ENCODE measurements around the gene SMURF1.
"Not testable (repeated sequence)": the region's sequence is repeated elsewhere in the genome, so short reads cannot be mapped to it uniquely, and the experiment has no call there.

SMURF1 gene

DNA sequence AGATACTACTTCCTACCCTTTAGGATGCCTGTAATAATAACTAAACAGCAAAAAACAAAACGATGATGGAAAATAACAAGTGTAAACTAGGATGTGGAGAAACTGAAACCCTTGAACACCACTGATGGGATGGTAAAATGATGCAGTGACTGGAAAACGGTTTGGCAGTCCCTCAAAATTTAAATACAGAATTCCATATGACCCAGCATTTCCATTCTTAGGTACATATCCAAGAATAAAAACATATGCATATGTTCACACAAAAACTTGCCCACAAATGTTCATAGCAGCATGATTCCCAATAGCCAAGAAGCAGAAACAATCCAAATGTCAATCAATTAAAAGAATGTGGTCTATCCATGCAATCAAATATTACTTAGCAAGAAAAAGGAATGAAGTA lies 25.8 kb downstream of the SMURF1 start:
- no peak for DNase-seq

DNA sequence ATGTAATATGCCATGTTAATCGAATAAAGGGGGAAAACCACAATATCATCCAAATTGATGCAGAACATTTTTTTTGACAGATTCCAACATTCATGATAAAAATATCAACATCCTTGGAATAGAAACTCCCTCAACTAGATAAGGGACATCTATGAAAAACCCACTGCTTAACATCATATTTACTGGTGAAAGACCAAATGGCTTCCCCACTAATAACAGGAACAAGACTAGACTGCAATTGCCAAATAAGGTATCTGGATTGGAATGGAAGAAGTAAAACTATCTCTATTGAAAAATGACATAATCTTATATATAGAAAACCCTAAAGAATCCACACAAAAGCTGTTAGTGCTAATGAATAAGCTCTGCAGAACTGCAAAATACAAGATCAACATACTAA lies 27.8 kb downstream of the SMURF1 start:
- DNase-seq: no peak

DNA sequence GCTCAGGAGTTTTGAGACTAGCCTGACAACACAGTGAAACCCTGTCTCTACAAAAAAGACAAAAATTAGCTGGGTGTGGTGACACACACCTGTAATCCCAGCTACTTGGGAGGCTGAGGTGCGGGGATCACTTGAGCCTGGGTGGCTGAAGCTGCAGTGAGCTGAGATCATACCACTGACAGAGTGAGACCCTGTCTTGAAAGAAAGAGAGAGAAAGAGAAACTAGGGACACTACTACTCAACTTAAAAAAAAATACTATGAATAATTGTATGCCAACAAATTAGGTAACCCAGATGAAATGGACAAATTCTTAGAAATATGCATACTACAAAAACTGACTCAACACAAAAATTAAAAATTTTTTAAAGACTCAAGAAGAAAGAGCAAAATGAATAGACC lies 28.5 kb downstream of the SMURF1 start:
- no peak for DNase-seq

DNA sequence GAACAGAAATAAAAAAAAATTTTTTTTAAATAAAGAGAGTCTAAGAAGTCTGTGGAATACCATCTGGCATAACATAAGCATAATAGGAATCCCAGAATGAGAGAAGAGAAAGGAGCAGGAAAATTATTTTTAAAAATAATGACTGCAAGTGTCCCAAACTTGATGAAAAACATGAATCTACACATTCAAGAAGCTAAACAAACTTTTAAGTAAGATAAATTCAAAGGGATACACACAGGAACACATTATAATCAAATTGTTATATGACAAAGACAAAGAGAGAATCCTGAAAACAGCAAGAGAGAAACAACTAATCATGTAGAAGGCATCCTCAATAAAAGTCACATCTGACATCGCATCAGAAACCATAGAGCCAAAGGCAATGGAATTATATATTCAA lies 30.9 kb downstream of the SMURF1 start:
- no peak for DNase-seq

DNA sequence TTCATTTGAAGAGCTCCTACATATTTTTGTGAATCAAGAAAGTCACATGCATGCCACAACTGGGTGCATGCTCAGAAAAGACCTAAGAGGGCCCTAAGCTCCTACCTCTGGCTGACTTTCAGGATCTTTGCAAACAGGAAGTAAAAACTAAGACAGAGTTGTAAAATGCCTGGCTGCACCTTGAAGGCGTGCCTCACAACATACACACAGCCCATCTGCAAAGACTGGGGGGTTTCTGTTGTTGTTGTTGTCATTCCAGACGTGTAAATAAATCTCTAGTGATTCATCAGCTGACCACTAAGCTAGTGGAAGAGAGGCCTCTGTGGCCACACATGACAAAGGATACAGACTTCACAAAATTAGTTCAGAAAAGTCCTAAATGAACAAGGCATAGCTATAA lies 31.8 kb downstream of the SMURF1 start:
- no peak for DNase-seq

DNA sequence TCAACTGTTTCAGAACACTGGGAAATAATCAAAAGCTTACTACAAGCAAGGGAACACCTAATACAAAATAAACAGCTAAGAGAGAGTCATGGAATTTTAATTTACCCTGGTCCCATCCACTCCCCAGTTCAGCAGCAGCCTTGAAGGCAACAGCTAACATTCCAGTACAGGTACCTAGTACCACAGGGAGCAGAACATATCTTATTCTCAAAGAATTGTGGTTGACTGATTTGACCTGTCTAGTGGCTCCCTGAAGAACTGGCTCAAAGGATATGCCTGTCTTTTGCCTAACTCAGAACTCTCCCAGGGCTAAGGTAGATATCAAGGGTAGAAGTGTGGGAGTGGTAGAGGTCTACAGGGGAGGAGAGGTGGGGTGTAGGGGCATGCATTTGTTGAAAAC lies 32.3 kb downstream of the SMURF1 start:
- no peak for DNase-seq

DNA sequence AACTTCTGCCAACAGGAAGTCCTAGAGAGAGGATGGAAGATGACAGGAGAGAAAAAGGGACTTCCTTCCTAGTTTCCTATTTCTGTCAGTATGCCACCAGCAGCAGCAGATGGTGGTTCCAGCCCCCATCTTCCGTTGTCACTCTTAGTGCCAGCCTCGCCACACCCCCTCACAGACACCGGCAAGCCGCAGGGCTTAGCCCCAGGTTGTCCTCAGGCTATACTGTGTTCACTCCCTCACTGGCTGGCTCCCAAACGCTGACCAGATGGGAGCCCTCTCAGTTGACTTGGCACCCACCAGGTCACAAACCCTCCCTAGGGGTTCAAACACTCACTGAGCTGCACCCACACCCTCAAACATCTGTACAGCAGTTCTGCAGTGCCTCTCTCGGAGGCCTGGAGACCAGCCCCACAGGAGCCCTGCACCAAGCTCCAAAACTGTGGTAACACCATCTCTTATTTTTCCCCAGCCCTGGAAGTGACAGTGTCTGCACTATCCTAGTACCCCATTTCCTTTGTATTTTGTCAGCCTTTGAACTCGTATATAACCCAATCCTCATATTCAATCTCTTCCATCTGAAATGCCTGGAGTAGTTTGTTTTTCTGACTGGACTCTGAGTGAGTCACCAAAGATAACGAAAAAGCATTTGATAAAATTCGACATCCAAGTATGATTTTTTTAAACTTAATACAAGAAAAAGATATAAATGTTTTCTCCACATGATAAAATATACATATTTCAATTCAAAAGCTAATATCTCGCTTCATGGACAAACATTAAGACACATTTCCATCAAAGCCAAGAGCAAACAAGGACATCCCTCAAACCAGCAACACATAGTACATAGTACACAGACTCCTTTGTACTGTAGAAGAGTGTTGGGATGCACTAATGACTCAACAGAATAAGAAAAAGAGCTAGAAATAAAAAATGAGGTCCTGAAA lies 34.5 kb downstream of the SMURF1 start:
- DNase-seq: no peak

DNA sequence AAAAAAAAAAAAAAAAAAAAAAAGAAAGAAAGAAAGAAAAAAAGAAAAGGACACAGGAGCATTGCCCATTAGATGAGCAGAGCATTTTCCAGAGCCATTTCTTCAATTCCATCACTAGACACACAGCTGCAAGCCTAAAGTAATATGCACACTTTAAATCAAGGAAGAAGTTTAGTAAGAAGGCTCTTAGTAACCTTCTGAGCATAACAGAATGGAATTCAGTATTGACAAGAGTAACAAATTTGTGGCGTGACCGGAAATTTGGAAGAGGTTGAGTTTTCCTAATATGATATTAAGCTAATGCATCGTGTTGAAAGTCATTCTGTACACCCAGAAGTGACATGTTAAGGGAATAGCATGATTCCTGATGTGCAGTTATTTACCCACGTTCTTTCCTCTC lies 35.3 kb downstream of the SMURF1 start:
- DNase-seq: no peak

DNA sequence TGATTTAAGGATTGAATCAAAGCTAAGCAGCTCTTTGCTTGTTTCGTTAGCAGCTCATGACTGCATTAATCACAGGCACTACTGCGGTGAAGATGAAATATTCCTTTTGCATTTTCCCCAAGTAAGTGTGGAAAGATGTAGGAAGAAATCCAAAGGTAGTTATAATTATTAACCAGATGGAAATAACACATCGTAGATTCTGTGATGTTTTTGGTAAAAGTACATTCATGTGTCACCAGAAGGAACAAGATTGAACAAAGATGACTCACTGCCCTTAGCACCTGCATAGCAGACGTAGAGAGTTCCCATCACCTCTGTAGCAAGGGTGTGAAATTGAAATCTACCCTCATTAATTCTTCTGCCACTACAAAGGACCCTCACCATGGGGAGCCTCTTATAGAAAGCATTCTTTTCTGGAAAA lies 37.1 kb downstream of the SMURF1 start:
- no peak for DNase-seq

DNA sequence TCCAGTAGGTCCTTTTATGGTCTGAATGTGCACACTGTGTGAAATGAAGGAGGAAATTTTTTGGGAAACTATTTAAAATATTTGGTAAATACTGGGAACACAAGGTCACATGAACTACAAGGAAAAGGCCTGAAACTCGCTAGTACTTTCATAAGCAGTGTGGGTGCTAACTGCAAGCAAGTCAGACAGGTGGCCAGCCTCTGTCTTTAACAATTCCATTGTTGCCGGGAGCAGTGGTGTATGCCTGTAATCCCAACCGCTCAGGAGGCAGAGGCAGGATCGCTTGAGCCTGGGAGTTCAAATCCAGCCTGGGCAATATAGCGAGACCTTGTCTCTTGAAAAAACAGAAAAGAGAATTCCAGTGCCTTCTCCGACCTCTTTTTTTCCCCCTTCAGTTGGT lies 37.5 kb downstream of the SMURF1 start:
- DNase-seq: no peak

DNA sequence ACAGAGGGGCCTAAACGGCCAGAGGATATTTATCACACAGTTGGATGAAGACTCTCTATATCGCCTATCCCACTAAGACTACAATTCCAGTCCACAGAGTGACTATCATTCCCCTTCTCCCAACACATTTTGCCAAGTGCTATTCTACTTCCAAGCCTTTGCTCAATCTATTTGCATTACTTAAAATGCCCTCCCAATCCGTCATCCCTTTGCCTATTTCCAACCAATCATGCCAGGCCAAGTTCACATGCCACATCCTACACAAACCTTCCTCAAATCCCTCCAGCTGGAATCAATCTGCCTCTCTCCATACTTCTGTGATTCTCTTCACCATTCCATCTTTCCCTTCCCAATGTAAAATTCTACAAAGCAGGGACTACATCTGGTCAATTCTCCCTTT lies 38.2 kb downstream of the SMURF1 start:
- DNase-seq: no peak

DNA sequence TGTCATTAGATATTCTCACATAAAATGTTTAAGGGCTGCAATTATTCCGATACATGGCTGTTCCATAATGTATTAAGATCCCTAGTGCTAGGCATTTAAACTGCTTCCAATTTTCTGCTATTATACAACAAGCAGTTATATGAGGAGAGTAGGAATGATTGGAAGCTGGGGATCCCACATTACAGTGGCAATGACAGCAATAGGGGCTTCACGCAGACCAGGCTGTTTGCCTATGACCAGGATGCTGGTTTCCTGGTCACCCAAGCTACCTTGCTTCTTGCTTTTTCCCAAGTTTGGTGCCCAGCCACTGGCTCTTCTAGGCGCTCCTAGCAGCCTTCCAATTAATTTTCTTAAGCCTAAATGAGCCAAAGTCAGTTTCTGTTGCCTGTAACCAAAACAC lies 39.3 kb downstream of the SMURF1 start:
- no peak for DNase-seq

DNA sequence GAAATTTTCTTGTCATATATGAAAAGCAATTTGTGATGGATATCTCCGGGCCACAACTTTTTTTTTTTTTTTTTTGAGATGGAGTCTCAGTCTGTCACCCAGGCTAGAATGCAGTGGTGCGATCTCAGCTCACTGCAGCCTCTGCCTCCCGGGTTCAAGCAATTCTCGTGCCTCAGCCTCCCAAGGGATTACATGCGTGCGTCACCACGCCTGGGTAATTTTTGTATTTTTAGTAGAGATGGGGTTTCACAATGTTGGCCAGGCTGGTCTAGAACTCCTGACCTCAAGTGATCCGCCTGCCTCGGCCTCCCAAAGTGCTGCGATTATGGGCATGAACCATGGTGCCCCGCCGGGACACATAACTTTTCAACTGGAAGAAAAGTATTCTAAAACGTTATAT lies 40.1 kb downstream of the SMURF1 start:
- DNase-seq: not testable (repeated sequence)

DNA sequence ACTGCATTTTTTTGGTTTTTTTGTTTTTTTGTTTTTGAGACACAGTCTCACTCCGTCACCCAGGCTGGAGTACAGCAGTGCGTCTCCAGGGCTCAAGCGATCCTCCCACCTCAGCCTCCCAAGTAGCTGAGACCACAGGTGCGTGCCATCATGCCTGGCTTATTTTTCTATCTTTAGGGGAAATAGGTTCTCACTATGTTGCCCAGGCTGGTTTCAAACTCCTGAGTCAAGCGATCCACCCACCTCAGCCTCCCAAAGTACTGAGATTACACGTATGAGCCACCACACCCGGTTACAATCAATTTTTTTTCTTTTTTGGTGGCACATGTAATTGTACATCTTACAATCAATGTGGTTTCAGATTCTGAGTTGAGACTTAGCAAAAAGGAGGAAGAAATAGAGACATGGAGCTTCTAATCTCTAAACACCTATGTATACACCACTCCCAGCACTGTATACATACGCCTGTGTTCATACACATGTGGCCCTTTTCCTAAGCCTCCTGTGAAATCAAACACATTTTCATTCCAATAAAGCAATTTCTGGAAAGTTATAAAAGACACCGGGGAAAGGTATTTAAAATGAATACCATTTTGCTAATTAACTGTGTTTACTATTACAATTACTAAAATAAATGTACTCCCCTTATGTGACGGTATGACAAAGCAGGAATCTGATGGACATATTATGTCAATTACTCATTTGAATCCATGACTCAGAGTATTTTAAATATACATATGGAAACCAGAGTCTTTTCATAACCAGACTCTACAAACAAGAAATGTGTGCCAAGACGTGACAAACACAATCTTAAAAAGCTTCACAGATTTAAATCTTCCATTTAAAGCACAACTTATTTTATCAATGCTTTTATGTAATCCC lies 40.9 kb downstream of the SMURF1 start:
- DNase-seq: no peak

DNA sequence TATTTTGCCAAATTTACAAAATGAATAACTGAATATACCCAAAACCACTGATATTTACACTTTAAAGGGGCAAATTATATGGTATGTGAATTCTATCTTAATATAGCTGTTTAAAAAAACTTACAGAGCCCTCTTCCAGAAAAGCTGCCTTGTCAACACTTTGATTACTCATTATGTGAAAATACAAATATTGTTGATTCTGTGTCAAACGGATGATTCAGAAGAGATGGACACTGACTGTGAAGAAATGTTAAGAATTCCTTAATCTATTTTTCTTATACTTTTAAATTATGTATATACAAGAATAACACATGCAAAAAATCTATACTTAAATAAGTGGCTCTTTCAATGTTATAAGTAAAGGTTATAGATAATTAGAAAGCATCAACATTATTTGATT lies 41.5 kb downstream of the SMURF1 start:
- DNase-seq: no peak

DNA sequence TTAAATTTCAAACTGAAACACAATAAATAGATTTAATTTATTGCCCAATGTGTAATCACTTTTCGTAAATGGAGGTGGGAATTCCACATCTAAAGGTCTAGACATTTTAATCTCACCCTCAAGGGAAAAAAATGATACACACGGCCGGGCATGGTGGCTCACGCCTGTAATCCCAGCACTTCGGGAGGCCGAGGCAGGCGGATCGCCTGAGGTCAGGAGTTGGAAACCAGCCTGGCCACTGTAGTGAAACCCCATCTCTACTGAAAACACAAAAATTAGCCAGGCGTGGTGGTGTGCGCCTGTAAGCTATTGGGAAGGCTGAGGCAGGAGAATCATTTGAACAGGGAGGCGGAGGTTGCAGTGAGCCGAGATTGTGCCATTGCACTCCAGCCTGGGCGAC lies 42.4 kb downstream of the SMURF1 start:
- DNase-seq: not testable (repeated sequence)

DNA sequence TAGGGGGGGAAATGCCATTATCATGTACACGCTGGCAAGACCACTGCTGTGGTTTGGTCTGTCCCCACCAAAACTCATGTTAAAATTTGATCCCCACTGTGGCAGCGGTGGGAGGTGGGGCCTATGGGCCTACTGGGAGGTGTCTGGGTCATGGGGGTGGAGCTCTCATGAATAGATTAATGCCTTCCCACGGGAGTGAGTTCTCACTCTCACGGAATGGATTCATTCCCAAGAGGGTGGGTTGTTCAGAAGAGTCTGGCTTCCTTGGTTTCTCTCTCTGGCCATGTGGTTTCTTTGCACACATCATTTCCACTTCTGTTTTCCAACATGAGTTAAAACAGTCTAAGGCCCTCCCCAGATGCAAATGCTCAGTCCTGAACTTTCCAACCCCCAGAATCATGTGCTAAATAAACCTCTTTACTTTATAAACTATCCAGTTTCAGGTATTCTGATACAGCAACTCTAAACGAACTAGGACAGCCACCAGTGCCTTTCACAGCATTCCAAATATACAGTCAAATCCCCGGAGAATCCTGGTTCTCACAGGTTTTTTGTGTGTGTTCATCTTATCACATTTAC lies 44.3 kb downstream of the SMURF1 start:
- no peak for DNase-seq

DNA sequence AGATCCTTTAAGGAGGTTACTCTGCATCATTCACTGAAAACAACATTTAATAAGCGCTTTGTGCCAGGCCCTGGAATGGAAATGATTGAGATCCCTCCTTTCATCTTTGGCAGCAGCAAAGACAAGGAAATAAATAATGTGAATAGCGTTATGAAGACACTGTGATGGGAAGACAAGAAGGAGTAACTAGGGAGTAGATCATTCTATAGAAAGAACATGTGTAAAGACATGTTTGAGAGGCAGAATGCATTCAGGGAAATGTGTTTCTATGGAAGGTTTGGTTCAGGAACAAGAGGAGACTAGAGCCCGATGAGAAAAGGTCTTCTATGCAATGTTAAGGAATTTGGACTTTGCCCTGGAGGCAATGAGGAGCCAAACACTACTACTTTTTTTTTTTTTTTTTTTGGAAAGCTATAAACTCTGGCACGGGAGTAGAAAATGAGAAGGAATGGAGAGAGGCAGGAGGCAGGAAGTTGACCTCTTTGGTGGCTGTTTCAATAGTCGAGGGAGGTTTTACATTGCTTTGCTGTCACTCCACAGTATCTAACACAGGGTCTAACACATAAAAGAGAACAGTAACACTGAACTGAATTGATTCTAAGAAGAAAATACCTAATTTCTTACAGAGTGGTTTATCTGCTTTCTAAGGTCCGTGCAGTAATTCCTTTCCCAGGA lies 44.9 kb downstream of the SMURF1 start:
- DNase-seq: no peak

DNA sequence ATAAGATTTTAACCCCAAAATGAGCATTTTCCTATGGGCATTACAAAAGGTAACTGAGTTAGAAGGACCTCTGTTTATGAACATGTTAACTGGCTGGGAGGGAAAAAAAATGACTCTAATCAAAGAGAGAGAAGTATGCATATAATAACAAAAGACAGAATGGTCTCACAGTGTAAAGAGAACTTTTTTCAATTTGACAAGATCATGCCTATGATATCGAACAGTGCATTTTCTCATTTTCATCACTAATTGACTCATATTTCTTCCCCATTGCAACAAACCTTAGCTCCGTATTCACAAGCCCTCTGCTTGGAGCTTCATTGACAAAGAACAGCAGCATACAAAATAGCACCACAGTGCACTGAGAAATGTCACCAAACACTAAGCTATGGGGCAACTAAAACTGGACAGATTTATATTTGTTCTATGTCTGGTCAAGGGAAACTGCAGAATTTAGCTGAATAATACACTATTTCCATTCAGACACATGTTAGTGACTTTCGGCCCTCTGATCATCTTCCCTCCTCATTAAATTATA lies 45.6 kb downstream of the SMURF1 start:
- DNase-seq: no peak

DNA sequence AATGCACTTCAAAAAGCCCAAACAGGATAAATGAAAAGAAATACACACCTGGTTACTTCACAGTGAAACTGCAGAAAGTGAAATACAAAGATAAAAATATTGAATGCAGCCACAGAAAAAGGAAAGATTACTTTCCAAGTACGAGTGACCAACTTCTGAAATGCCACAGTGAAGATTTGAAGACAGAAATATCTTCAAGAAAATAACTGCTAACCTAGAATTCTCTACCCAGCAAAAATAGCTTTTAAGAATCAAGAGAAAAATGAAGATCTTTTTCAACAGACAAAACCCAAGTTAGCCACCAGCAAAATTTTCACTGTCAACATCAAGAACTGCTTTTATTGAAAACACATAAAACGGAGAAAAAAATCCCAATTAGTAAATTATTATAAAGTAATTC lies 46.2 kb downstream of the SMURF1 start:
- DNase-seq: no peak

DNA sequence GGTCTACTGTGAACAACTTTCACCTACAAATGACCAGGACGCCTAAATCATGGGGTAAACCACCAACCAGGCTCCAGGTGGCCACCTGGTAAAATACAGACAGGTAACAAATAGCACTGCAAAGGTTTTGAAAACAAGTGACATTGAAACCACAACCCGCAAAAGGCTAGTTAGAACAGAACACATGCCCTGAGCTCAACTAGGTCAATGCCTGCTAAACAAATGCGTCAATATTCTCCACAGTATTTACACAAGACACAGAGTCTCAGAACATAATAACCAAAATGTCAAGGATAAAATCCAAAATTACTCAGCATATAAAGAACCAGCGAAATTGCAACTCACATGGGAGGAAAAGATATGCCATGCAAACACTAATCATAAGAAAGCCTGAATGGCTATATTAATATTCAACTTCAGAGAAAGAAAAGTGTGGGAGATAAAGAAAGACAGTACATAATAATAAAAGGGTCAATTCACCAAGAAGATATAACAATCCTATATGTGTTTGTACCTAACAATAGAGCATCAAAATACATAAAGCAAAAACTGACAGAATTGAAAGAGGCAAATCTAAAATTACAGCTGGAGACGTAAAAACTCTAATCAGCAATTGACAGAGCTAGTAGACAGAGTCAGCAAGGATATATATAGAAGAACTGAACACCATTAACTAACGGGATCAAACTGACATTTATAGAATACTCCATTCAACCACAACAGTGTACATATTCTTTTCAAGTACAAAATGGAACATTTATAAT lies 47.6 kb downstream of the SMURF1 start:
- no peak for DNase-seq

DNA sequence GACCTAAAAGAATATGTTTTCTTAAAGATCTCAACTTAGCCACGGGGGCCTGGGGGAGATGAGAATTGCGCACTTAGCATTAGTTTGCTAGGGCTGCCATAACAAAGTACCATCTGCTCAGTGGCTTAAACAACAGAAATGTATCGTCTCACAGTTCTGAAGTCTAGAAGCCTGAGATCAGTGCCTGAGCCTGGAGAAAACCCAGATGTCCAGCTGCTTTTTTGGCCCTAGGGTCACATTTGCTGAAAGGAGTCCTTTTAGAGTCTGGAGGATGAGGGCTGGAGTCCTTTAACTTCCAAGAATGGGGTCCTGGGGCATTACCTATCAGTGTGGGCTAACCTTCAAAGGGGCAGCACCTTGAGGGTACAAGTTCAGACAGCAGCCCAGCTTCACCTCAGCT lies 48.2 kb downstream of the SMURF1 start:
- DNase-seq: no peak
